ENCODE results near the gene RAPGEF1.
"Not testable (repeated sequence)": the region's sequence is repeated elsewhere in the genome, so short reads cannot be mapped to it uniquely, and the experiment has no call there.

RAPGEF1 gene

GRCh38 chr9:131703697-131704096, 36.2 kb downstream of the RAPGEF1 start:
- DNase-seq, result no peak

- no peak for DNase-seq
Observed at GRCh38 chr9:131702911-131703310, 37.0 kb downstream of the RAPGEF1 start.

GRCh38 chr9:131701789-131702337, 38.0 kb downstream of the RAPGEF1 start:
- DNase-seq, result no peak

GRCh38 chr9:131701436-131701781, 38.5 kb downstream of the RAPGEF1 start:
- DNase-seq, result no peak

GRCh38 chr9:131700765-131701435, 39.0 kb downstream of the RAPGEF1 start:
- no peak for DNase-seq

- no peak for DNase-seq
Observed at GRCh38 chr9:131700076-131700475, 39.8 kb downstream of the RAPGEF1 start.

- DNase-seq, result no peak
Observed at GRCh38 chr9:131698618-131698985, 41.3 kb downstream of the RAPGEF1 start.

- DNase-seq, result no peak
Observed at GRCh38 chr9:131697908-131698617, 41.8 kb downstream of the RAPGEF1 start.

- DNase-seq, result no peak
Observed at GRCh38 chr9:131697097-131697496, 42.8 kb downstream of the RAPGEF1 start.

- no peak for DNase-seq
Observed at GRCh38 chr9:131695836-131696460, 43.9 kb downstream of the RAPGEF1 start.

- DNase-seq, result no peak
Observed at GRCh38 chr9:131695366-131695765, 44.5 kb downstream of the RAPGEF1 start.

- no peak for DNase-seq
Observed at GRCh38 chr9:131693651-131694597, 46.0 kb downstream of the RAPGEF1 start.

GRCh38 chr9:131692612-131693562, 47.0 kb downstream of the RAPGEF1 start:
- no peak for DNase-seq

GRCh38 chr9:131691969-131692611, 47.8 kb downstream of the RAPGEF1 start:
- no peak for DNase-seq

GRCh38 chr9:131690941-131691573, 48.8 kb downstream of the RAPGEF1 start:
- DNase-seq, result no peak

- no peak for DNase-seq
Observed at GRCh38 chr9:131690462-131690861, 49.4 kb downstream of the RAPGEF1 start.

- no peak for DNase-seq
Observed at GRCh38 chr9:131688377-131688776, 51.5 kb downstream of the RAPGEF1 start.

GRCh38 chr9:131685753-131686706, 53.8 kb downstream of the RAPGEF1 start:
- DNase-seq, result no peak

- DNase-seq, result not testable (repeated sequence)
Observed at GRCh38 chr9:131683094-131683493, 56.8 kb downstream of the RAPGEF1 start.
